Rectal smooth muscle tissue (tissue), 1 donor: ENCODE measurements around the gene ABCB10.
"Not testable (repeated sequence)": the region's sequence is repeated elsewhere in the genome, so short reads cannot be mapped to it uniquely, and the experiment has no call there.

Experiments
- H3K27ac ChIP-seq: one replicate; pipeline ENCODE4 v1.7.0; 2013; ENCODE audit warnings: low read depth, low read length, inconsistent platforms
- H3K27me3 ChIP-seq: one replicate; pipeline ENCODE4 v1.7.0; 2013; ENCODE audit warnings: low read length; ENCODE audit not compliant: control insufficient read depth, insufficient read depth
- H3K36me3 ChIP-seq: one replicate; pipeline ENCODE4 v1.7.0; 2013; ENCODE audit warnings: low read length; ENCODE audit not compliant: control insufficient read depth, insufficient read depth
- H3K4me1 ChIP-seq: one replicate; pipeline ENCODE4 v1.7.0; 2013; ENCODE audit warnings: low read length; ENCODE audit not compliant: control insufficient read depth, insufficient read depth
- H3K4me3 ChIP-seq: one replicate; pipeline ENCODE4 v1.7.0; 2013; ENCODE audit warnings: low read length
- H3K9ac ChIP-seq: one replicate; pipeline ENCODE4 v1.7.0; 2013; ENCODE audit warnings: low read length

ABCB10 gene

GRCh38 chr1:229511201-229511600 lies 47.3 kb downstream of the ABCB10 start:
- H3K4me1 ChIP-seq, H3K36me3 ChIP-seq: not testable (repeated sequence)

GRCh38 chr1:229509576-229509975 lies 48.9 kb downstream of the ABCB10 start:
- Histone ChIP-seq H3K4me3 (no peak overlapping the region), H3K9ac (no peak overlapping the region), H3K27ac (no peak overlapping the region), H3K4me1 (peaks cover 9% of the 10 kb centered on the region), H3K27me3 (no peaks in the 10 kb centered on the region), H3K36me3 (no peaks in the 10 kb centered on the region)

More at GRCh38 chr1:229511201-229511600, 47.3 kb downstream of the ABCB10 start:
- H3K27me3 ChIP-seq, H3K9ac ChIP-seq, H3K27ac ChIP-seq, H3K4me3 ChIP-seq: not testable (repeated sequence)

GRCh38 chr1:229508823-229509337 lies 49.6 kb downstream of the ABCB10 start:
- no peaks in the 10 kb centered on the region for H3K27me3 ChIP-seq
- peaks cover 9% of the 10 kb centered on the region for H3K4me1 ChIP-seq
- H3K36me3 ChIP-seq: no peaks in the 10 kb centered on the region
- H3K27ac ChIP-seq: peak overlapping the region; percentile 98
- peak overlapping the region; percentile 94 for H3K4me3 ChIP-seq
- peak overlapping the region; percentile 82 for H3K9ac ChIP-seq

- Histone ChIP-seq H3K9ac (peak within 1 kb of the TSS; percentile 82), H3K4me1 (peaks cover 9% of the 10 kb centered on the region), H3K4me3 (peak within 1 kb of the TSS; percentile 94), H3K36me3 (no peaks in the 10 kb centered on the region), H3K27ac (peak within 1 kb of the TSS; percentile 98), H3K27me3 (no peaks in the 10 kb centered on the region)
These were observed 50.3 kb downstream of the ABCB10 start, which contains the start of gene NUP133 for GRCh38 chr1:229507951-229508822. Gene NUP133 (minus strand): TSS chr1:229508341. CDS start chr1:229508249, 92 bp downstream.

- Histone ChIP-seq H3K27ac (peak overlapping the region; percentile 98), H3K36me3 (no peaks in the 10 kb centered on the region), H3K4me3 (peak overlapping the region; percentile 94), H3K4me1 (peaks cover 9% of the 10 kb centered on the region), H3K9ac (peak overlapping the region; percentile 70), H3K27me3 (no peaks in the 10 kb centered on the region)
These were observed 51.0 kb downstream of the ABCB10 start for GRCh38 chr1:229507502-229507901.

DNA sequence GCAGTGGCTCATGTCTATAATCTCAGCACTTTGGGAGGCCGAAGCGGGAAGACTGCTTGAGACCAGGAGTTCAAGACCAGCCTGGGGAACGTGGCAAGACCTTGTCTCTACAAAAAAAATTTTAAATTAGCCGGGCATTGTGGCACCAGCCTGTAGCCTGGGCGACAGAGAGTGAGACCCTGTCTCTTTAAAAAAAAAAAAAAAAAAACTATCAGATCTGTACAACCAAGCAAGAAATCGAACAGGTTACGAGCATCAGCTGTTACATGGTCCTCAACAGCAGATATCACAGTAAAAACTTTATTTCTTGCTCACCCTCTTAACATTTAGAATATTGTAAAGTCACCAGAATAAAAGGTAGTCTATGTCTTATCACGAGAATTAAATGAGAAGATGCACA lies 51.9 kb downstream of the ABCB10 start:
- H3K27me3 ChIP-seq: no peaks in the 10 kb centered on the region
- H3K4me3 ChIP-seq: no peak overlapping the region
- H3K4me1 ChIP-seq: peaks cover 9% of the 10 kb centered on the region
- no peak overlapping the region for H3K9ac ChIP-seq
- H3K36me3 ChIP-seq: no peaks in the 10 kb centered on the region
- H3K27ac ChIP-seq: no peak overlapping the region

GRCh38 chr1:229495782-229496181 lies 62.7 kb downstream of the ABCB10 start:
- Histone ChIP-seq H3K27me3 (no peaks in the 10 kb centered on the region), H3K4me3 (no peak overlapping the region), H3K36me3 (peaks cover 21% of the 10 kb centered on the region), H3K9ac (no peak overlapping the region), H3K27ac (no peak overlapping the region), H3K4me1 (no peaks in the 10 kb centered on the region)

- Histone ChIP-seq H3K4me3 (no peak overlapping the region), H3K27ac (no peak overlapping the region), H3K36me3 (peaks cover 32% of the 10 kb centered on the region), H3K27me3 (no peaks in the 10 kb centered on the region), H3K4me1 (no peaks in the 10 kb centered on the region), H3K9ac (no peak overlapping the region)
These were observed 71.3 kb downstream of the ABCB10 start for GRCh38 chr1:229487181-229487580.

DNA sequence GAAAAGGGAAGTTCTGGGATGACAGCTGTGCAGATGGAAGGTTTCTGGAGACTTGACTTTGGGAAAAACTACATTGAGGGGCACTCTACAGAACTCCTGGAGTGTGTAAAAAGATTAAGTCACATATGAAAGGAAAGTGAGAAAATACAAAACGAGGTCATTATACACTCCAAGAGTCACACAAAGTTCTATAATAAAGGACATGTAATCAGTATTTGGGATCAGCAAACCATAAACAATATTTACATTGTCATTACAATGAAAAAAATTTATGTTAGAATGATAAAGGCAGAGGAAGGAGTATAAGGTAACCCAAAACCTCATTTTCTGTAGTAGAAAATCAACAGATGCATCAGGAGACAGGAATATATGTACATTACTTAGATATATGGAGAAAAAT lies 73.2 kb downstream of the ABCB10 start:
- no peak overlapping the region for H3K27ac ChIP-seq
- H3K27me3 ChIP-seq: no peaks in the 10 kb centered on the region
- H3K4me1 ChIP-seq: peaks cover 3% of the 10 kb centered on the region
- no peak overlapping the region for H3K9ac ChIP-seq
- H3K4me3 ChIP-seq: no peak overlapping the region
- H3K36me3 ChIP-seq: peaks cover 31% of the 10 kb centered on the region

GRCh38 chr1:229482511-229482910 lies 76.0 kb downstream of the ABCB10 start:
- Histone ChIP-seq H3K27ac (no peak overlapping the region), H3K4me3 (no peak overlapping the region), H3K9ac (no peak overlapping the region), H3K36me3 (peaks cover 32% of the 10 kb centered on the region), H3K4me1 (peaks cover 3% of the 10 kb centered on the region), H3K27me3 (no peaks in the 10 kb centered on the region)

DNA sequence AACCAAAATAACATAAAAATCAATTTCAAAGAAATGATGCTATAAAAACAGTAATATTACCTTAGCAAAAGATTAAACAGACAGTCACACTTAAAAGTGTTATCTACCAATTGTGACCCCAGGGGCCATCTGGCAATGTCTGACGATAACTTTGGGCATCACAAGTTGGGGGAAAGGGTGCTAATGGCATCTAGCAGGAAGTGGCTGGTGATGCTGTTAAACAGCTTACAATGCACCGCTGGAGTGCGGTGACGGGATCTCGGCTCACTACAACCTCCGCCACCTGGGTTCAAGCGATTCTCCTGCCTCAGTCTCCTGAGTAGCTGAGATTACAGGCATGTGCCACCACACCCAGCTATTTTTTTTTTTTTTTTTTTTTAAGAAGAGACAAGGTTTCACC lies 78.0 kb downstream of the ABCB10 start:
- no peaks in the 10 kb centered on the region for H3K27me3 ChIP-seq
- H3K36me3 ChIP-seq: peaks cover 24% of the 10 kb centered on the region
- no peak overlapping the region for H3K27ac ChIP-seq
- H3K9ac ChIP-seq: no peak overlapping the region
- H3K4me1 ChIP-seq: peaks cover 3% of the 10 kb centered on the region
- H3K4me3 ChIP-seq: no peak overlapping the region

DNA sequence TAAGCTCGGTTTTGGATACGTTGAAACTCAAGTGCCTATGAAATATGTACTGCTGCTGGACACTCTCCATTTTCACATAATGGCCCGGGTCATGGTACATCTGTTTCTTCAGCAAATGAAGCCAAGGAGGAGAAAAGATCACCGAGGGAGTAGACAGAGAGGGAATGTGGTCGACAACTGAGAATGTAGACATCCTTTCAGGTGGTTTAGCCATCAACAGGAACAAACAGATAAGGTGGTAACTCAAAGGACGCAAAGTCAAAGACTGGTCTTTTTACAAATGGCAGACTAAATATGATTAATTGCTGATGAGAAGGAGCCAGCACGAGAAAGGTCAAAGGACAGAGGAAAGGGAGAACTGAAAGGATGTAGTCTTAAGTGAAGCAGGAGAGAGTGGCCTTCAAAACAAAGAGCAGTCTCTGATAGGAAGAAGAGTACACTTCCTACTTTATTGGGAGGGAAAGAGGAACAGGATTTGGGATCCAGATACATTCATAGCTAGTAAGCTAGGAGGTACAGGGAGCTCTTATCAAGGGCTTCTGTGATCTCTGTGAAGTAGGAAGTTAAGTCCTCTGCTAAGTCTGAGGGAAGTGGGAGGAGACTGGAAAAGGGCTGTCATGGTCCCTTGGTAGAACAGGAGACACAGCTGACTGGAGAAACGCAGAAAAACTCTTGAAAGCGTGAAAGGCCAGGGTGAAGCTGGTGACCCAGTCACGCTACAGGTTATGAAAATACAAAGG lies 78.7 kb downstream of the ABCB10 start:
- H3K27ac ChIP-seq: no peak overlapping the region
- peaks cover 25% of the 10 kb centered on the region for H3K36me3 ChIP-seq
- no peaks in the 10 kb centered on the region for H3K27me3 ChIP-seq
- H3K9ac ChIP-seq: no peak overlapping the region
- H3K4me3 ChIP-seq: no peak overlapping the region
- H3K4me1 ChIP-seq: peaks cover 3% of the 10 kb centered on the region
